ENCODE data around the gene SDE2. TPM values are rescaled to one million over a fixed set of nuclear protein-coding genes. Genes with fewer than 3 reads are reported as not detected.

SDE2 gene
- total and polyA plus RNA-seq, 10 of the 15 experiments (the other 5 are each of a cell fraction or from before 2014, with no cell fraction given), result 2.7 to 19.4 (median 12.6) TPM

DNA sequence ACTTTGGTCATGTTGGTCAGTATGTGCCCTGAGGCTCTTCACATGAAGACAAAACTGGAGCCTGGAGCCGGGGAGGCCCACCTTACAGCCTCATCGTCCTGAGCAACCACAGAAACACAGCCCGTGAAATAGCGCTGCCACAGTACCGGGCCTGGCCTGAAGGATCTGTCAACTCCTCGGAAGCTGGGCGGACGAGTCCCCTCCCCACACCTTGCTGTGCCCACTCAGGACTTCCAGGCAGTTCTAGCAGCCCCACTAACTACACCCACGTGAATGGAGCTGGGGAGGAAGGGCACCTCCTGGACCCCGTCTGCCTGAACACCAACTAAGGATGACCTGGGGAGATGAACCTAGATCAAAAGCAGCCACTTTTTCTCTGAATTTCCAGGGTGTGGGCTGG, 24.7 kb downstream of the SDE2 start:
- Histone ChIP-seq H2AFZ (ENCODE audit: control insufficient read depth, low read depth, low read length) (no peak overlapping the region), H3K4me3 (no peak overlapping the region), H3K9me3 (replicated peaks; ENCODE audit: control insufficient read depth, insufficient read depth, low read length) (no peaks in the 10 kb centered on the region), H3K36me3 (ENCODE audit: control insufficient read depth in 2 of 2, insufficient read depth in 2 of 2, low read length in 1 of 2) (peaks cover 2 to 3% of the 10 kb centered on the region in 2 experiments; a peak in 2 of 4 replicates), H4K20me1 (ENCODE audit: control insufficient read depth, insufficient read depth) (no peaks in the 10 kb centered on the region), H3K9ac (ENCODE audit: control insufficient read depth, insufficient read depth, low read length) (no peak overlapping the region), H3K27me3 (replicated peaks in 1 of 2; ENCODE audit: control insufficient read depth in 2 of 2, insufficient read depth in 2 of 2, low read length in 1 of 2) (no peaks in the 10 kb centered on the region), H3K27ac (ENCODE audit: control insufficient read depth, insufficient read depth) (no peak overlapping the region), H3K4me1 (ENCODE audit: control insufficient read depth, insufficient read depth, low read length) (0 out of 2 replicates have a peak, but pooled peaks cover 5% of the 10 kb centered on the region), H3K79me2 (ENCODE audit: control insufficient read depth, insufficient read depth, low read length) (no peaks in the 10 kb centered on the region), H3K4me2 (ENCODE audit: control insufficient read depth, insufficient read depth) (no peak overlapping the region)
- ChIA-PET CTCF (interaction anchor here (0.9 to 9.2 kb wide), 13 partner anchors 12 to 655 kb away, joined by 3 to 55 read pairs (median 4); partner anchors contain the start of gene SRP9), POLR2A (interaction anchor here (0.8 kb wide), 1 partner anchor 91 kb away, joined by 4 read pairs; no protein-coding TSS in a partner anchor), SMC1A (ENCODE audit: uncharacterized antibody, unreplicated experiment) (interaction anchor here (0.7 to 2.9 kb wide), 9 partner anchors 11 to 895 kb away, joined by 3 to 10 read pairs (median 3); no protein-coding TSS in a partner anchor), RAD21 (ENCODE audit: unreplicated experiment) (interaction anchor here (0.8 to 2.0 kb wide), 4 partner anchors 11 to 655 kb away, joined by 3 to 6 read pairs (median 4); no protein-coding TSS in a partner anchor)
- BruUV-seq (replicated peaks), result no TSS peak
- WGBS (ENCODE audit: insufficient coverage, insufficient replicate concordance, low lambda C conversion rate, missing lambda C conversion rate), result 86% methylated on average over 10 of the region's 10 CpGs
- TF ChIP-seq POLR2A (IDR thresholded peaks at IDR 0.05; ENCODE audit: low read depth, low read length) (peak; percentile 57), KDM1A (IDR thresholded peaks at IDR 0.05; ENCODE audit: borderline replicate concordance) (no peak), RFX5 (IDR thresholded peaks at IDR 0.05; ENCODE audit: low read depth, low read length) (no peak), POLR2AphosphoS5 (IDR thresholded peaks at IDR 0.05; ENCODE audit: low read length) (peak; percentile 51; the same call in 1 of the 2 replicates)
- in situ Hi-C loops (cut with MboI), result no loop called here
- FAIRE-seq (no peak), ATAC-seq (no peak), DNase-seq (ENCODE audit: low read depth, low spot score) (no peak)
- intact Hi-C loops (cut with micrococcal nuclease; ENCODE audit: unreplicated experiment), result no loop called here

DNA sequence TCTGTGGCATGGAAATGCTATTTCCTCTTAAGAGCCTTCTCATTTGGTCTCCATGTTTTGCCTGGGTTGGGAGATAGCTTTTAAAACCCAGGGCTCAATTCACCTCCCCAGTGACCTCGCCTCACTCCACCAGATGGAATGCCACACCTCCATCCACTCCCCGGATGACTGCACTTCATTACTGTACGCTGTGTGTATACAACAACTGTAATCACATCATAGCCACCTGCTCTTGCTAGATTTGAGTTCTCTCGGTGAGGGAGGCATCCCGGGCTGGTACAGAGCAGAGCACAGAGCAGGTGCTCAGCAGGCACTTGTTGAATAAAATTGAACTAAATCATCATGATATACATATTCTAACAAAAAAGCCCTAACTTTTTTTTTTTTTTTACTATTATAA, 26.0 kb downstream of the SDE2 start:
- TF ChIP-seq TARDBP (IDR thresholded peaks at IDR 0.05; ENCODE audit: borderline replicate concordance) (no peak), NR2C2 (IDR thresholded peaks at IDR 0.05; ENCODE audit: borderline replicate concordance, control insufficient read depth, insufficient read length, low read depth) (no peak), SIN3A (IDR thresholded peaks at IDR 0.05; ENCODE audit: low read depth, low read length) (no peak), KLF5 (IDR thresholded peaks at IDR 0.05; ENCODE audit: partially characterized antibody) (no peak)
- POLR2A ChIA-PET, result no interaction called here
- Histone ChIP-seq H4K20me1 (ENCODE audit: control insufficient read depth, insufficient read depth) (no peaks in the 10 kb centered on the region), H3K36me3 (ENCODE audit: control insufficient read depth in 2 of 2, insufficient read depth in 2 of 2, low read length in 1 of 2) (peaks cover 0 to 2% of the 10 kb centered on the region in 2 experiments; a peak in 1 of 4 replicates), H2AFZ (ENCODE audit: control insufficient read depth, low read depth, low read length) (no peak overlapping the region), H3K9ac (ENCODE audit: control insufficient read depth, insufficient read depth, low read length) (no peak overlapping the region), H3K4me3 (no peak overlapping the region), H3K4me2 (ENCODE audit: control insufficient read depth, insufficient read depth) (no peak overlapping the region), H3K27ac (ENCODE audit: control insufficient read depth, insufficient read depth) (no peak overlapping the region), H3K27me3 (replicated peaks in 1 of 2; ENCODE audit: control insufficient read depth in 2 of 2, insufficient read depth in 2 of 2, low read length in 1 of 2) (no peaks in the 10 kb centered on the region), H3K9me3 (replicated peaks; ENCODE audit: control insufficient read depth, insufficient read depth, low read length) (no peaks in the 10 kb centered on the region), H3K79me2 (ENCODE audit: control insufficient read depth, insufficient read depth, low read length) (no peaks in the 10 kb centered on the region), H3K4me1 (ENCODE audit: control insufficient read depth, insufficient read depth, low read length) (0 out of 2 replicates have a peak, but pooled peaks cover 5% of the 10 kb centered on the region)
- intact Hi-C loops (cut with micrococcal nuclease; ENCODE audit: unreplicated experiment), result no loop called here
- ATAC-seq (no peak), DNase-seq (ENCODE audit: low read depth, low spot score) (no peak), FAIRE-seq (no peak)
- CTCF ChIA-PET, result interaction anchor here (0.9 to 9.2 kb wide), 7 partner anchors 11 to 497 kb away, joined by 3 to 55 read pairs (median 3); partner anchors contain the start of gene SRP9
- SMC1A ChIA-PET (ENCODE audit: uncharacterized antibody, unreplicated experiment), result interaction anchor here (1.0 to 1.1 kb wide), 2 partner anchors 10 to 495 kb away, joined by 3 read pairs; no protein-coding TSS in a partner anchor
- WGBS (ENCODE audit: insufficient coverage, insufficient replicate concordance, low lambda C conversion rate, missing lambda C conversion rate), result 60% methylated on average over 5 of the region's 5 CpGs
- no TSS peak for BruUV-seq (replicated peaks)
- RAD21 ChIA-PET (ENCODE audit: unreplicated experiment), result interaction anchor here (0.8 kb wide), 1 partner anchor 14 kb away, joined by 3 read pairs; no protein-coding TSS in a partner anchor
- in situ Hi-C loops (cut with MboI), result no loop called here
